IPS-20b (cell line): Measurements from ENCODE around the gene BANP.
"Not testable (repeated sequence)": the region's sequence is repeated elsewhere in the genome, so short reads cannot be mapped to it uniquely, and the experiment has no call there.

Experiments
- H3K27ac ChIP-seq: one replicate; pipeline ENCODE4 v1.5.1; 2013; ENCODE audit warnings: low read length
- H3K27me3 ChIP-seq: 2 replicates; pipeline ENCODE4 v1.6.1; 2013; ENCODE audit warnings: mild to moderate bottlenecking, low read length, inconsistent platforms; ENCODE audit not compliant: insufficient read depth
- H3K36me3 ChIP-seq: 2 replicates; pipeline ENCODE4 v1.6.1; 2013; ENCODE audit warnings: low read depth, mild to moderate bottlenecking, inconsistent platforms, low read length, moderate library complexity; ENCODE audit not compliant: insufficient read depth
- H3K4me1 ChIP-seq: 2 replicates; pipeline ENCODE4 v1.6.1; 2013; ENCODE audit warnings: mild to moderate bottlenecking, control low read depth, inconsistent platforms, low read length, moderate library complexity; ENCODE audit not compliant: insufficient read depth
- H3K4me3 ChIP-seq: 2 replicates; pipeline ENCODE4 v1.5.1; 2013; ENCODE audit warnings: mild to moderate bottlenecking, low read length, inconsistent platforms
- H3K9ac ChIP-seq: 2 replicates; pipeline ENCODE4 v1.6.1; 2013; ENCODE audit warnings: low read depth, mild to moderate bottlenecking, inconsistent platforms, low read length, moderate library complexity
- H3K9me3 ChIP-seq: 2 replicates; pipeline ENCODE4 v1.6.1; 2013; ENCODE audit warnings: mild to moderate bottlenecking, low read depth, low read length, inconsistent platforms; ENCODE audit not compliant: insufficient read depth

BANP gene

DNA sequence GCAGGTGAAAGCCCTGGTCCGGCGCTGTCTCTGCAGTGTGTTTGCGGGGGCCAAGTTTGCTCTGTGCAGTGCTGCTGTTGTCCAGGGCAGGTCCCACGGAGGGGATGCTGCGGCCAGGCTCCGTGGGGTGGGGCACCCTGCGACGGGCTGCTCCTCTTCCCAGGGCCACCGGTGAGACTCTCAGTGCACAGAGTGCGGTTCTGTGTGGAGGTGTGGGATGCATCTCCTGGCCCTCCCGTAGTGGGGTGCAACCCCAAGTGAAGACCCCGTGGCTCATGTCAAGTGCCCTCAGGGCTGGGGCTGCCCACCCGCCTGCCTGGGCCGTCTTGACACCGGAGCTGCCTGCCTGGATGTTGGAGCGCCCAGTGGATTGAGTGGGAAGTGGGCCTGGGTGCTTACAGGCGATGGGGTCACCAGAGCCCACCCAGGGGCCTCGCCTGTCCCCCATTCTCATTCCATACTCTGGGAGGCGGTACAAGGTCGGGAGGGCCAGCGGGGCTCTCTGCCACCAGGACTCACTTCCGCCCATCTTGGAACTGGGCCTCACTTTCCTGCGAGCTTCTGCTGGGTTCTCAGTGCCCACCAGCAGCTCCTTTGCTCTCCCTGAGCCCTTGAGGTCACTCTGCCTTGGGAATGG lies 119.9 kb downstream of the BANP start:
- Histone ChIP-seq H3K27me3 (no peaks in the 10 kb centered on the region), H3K4me3 (no peak overlapping the region), H3K4me1 (no peaks in the 10 kb centered on the region), H3K9me3 (no peaks in the 10 kb centered on the region), H3K27ac (no peak overlapping the region), H3K9ac (no peak overlapping the region), H3K36me3 (peaks cover 6% of the 10 kb centered on the region; the same call in 1 of the 2 replicates)

GRCh38 chr16:88071908-88072307 lies 120.7 kb downstream of the BANP start:
- Histone ChIP-seq H3K9ac (no peak overlapping the region), H3K36me3 (peaks cover 6% of the 10 kb centered on the region; the same call in 1 of the 2 replicates), H3K27ac (no peak overlapping the region), H3K9me3 (no peaks in the 10 kb centered on the region), H3K27me3 (no peaks in the 10 kb centered on the region), H3K4me1 (no peaks in the 10 kb centered on the region), H3K4me3 (no peak overlapping the region)

DNA sequence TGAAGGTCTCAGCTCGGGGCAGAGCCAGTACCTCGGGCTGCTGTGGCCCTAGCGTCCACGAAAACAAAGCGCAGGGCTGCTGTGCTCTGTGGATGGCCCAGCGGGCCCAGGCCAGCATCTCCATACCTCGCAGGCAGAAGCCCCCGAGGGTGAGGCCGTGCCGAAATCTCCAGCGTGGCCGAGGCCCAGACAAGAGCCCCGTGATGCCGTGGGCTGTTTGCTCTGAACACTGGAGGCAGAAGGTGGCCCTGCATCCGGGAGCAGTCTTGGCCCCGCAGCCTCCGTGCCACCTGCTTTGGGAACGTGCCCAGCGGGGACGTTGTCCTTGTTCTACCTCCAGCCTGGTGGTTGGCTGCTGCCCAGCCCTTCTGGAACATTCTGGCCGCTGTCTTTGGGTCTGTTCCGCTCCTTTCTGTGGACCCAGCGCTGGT lies 121.4 kb downstream of the BANP start:
- Histone ChIP-seq H3K4me1 (no peaks in the 10 kb centered on the region), H3K9ac (no peak overlapping the region), H3K9me3 (no peaks in the 10 kb centered on the region), H3K27me3 (no peaks in the 10 kb centered on the region), H3K4me3 (no peak overlapping the region), H3K27ac (no peak overlapping the region), H3K36me3 (peaks cover 6% of the 10 kb centered on the region; the same call in 1 of the 2 replicates)

DNA sequence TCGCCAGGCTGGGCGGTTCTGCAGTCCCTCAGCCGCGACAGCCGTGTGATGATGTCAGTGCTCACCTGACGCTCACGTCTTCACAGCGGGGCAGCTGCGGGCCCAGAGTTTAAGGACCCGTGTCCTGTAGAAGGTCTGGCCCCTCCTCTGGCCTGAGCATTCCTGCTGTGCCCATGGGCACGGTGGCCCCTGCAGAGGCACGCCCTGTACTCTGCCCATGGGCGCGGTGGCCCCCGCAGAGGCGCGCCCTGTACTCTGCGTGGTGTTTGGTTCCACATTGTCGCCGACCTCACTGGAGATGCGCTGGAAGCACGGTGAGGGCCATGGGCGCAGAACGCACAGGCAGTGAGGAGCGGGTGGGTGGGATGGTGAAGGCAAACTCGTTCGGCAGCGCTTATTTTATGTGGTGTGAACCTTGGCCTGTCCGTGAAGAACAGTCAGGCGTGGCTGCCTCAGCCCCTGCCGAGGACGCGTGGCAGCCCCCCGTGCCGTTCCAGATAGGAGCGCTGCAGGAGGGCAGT lies 122.0 kb downstream of the BANP start:
- H3K4me3 ChIP-seq = no peak overlapping the region
- H3K27me3 ChIP-seq = no peaks in the 10 kb centered on the region
- no peaks in the 10 kb centered on the region for H3K9me3 ChIP-seq
- no peak overlapping the region for H3K9ac ChIP-seq
- H3K4me1 ChIP-seq = no peaks in the 10 kb centered on the region
- H3K36me3 ChIP-seq = peaks cover 6% of the 10 kb centered on the region; the same call in 1 of the 2 replicates
- no peak overlapping the region for H3K27ac ChIP-seq

DNA sequence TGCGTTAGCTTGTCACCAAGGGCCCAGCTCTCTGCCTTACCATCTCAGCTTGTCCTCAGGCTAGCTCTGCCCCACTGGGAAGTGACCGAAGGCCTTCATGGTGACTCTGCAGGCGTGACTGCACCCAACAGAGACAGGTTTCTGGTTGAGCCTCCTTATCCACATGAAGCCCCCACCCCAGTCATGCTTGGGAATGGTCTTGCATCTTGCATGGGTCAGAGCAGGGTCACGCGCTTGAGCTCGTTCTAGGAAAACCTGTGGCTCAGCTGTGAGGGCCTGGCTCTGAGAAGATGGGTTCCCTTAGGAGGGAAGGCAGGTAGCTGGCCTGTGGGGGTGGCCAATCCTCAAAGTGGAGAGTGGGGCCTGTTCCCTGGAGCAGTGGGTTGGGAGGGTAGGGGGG lies 122.8 kb downstream of the BANP start:
- peaks cover 6% of the 10 kb centered on the region; the same call in 1 of the 2 replicates for H3K36me3 ChIP-seq
- H3K4me1 ChIP-seq = no peaks in the 10 kb centered on the region
- no peaks in the 10 kb centered on the region for H3K27me3 ChIP-seq
- no peak overlapping the region for H3K9ac ChIP-seq
- no peaks in the 10 kb centered on the region for H3K9me3 ChIP-seq
- no peak overlapping the region for H3K27ac ChIP-seq
- no peak overlapping the region for H3K4me3 ChIP-seq

GRCh38 chr16:88076211-88076931 lies 125.1 kb downstream of the BANP start:
- Histone ChIP-seq H3K9ac (no peak overlapping the region), H3K4me3 (no peak overlapping the region), H3K27me3 (no peaks in the 10 kb centered on the region), H3K27ac (no peak overlapping the region), H3K9me3 (no peaks in the 10 kb centered on the region), H3K4me1 (no peaks in the 10 kb centered on the region), H3K36me3 (peaks cover 3% of the 10 kb centered on the region; the same call in 1 of the 2 replicates)

- not testable (repeated sequence) for H3K4me3 ChIP-seq, H3K4me1 ChIP-seq, H3K9ac ChIP-seq, H3K27me3 ChIP-seq, H3K9me3 ChIP-seq, H3K27ac ChIP-seq, H3K36me3 ChIP-seq
Measured at GRCh38 chr16:88076932-88077320, 125.7 kb downstream of the BANP start.

DNA sequence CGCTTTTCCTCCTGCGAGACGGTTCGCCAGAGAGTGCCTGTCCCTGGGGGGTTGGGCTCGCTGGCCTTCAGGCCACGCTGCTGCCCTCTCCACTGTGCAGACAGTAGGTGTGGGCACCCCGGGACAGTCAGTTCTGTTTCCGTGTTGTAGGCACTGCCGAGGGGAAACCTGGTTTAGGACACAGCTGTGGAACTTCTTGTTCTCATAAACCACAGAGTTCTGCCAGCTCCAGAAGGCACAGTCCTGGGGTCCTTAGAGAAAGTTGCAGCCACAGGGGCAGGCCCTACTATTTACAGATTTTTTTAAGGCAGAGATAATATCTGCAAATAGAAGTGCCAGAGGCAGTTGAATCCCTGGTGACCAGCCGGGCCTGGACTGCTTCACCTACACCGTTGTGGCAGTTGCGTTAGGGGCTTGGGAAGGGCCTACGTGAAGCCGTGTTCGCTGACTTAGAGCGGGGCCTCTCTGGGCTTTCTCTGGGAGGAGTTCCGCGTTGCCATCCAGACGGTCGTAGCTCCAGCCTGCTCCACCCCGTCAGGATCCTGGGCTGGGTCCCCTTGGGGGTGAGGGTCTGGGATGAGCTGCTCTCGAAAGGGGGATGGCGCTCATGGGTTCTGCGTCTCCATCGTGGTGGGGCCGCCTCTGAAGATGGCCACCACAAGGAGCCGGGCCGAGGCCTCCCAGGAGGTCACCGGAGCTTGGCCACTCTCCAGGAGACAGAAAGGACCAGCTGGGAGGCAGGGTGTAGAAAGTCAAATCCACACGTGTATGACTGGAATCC lies 126.3 kb downstream of the BANP start:
- Histone ChIP-seq H3K4me1 (no peaks in the 10 kb centered on the region), H3K9me3 (no peaks in the 10 kb centered on the region), H3K36me3 (peaks cover 3% of the 10 kb centered on the region; the same call in 1 of the 2 replicates), H3K27me3 (no peaks in the 10 kb centered on the region), H3K27ac (no peak overlapping the region), H3K4me3 (no peak overlapping the region), H3K9ac (no peak overlapping the region)

- Histone ChIP-seq H3K36me3 (peaks cover 3% of the 10 kb centered on the region; the same call in 1 of the 2 replicates), H3K4me1 (no peaks in the 10 kb centered on the region)
Measured at GRCh38 chr16:88078111-88078775, 127.0 kb downstream of the BANP start.

GRCh38 chr16:88083582-88083981 lies 132.3 kb downstream of the BANP start:
- Histone ChIP-seq H3K9ac (no peak overlapping the region), H3K4me3 (no peak overlapping the region), H3K27me3 (no peaks in the 10 kb centered on the region), H3K36me3 (peaks cover 3% of the 10 kb centered on the region; the same call in 1 of the 2 replicates), H3K27ac (no peak overlapping the region), H3K9me3 (no peaks in the 10 kb centered on the region), H3K4me1 (no peaks in the 10 kb centered on the region)

More at GRCh38 chr16:88078111-88078775, 127.0 kb downstream of the BANP start:
- no peaks in the 10 kb centered on the region for H3K9me3 ChIP-seq
- H3K9ac ChIP-seq = no peak overlapping the region
- no peak overlapping the region for H3K4me3 ChIP-seq
- no peaks in the 10 kb centered on the region for H3K27me3 ChIP-seq
- H3K27ac ChIP-seq = no peak overlapping the region

DNA sequence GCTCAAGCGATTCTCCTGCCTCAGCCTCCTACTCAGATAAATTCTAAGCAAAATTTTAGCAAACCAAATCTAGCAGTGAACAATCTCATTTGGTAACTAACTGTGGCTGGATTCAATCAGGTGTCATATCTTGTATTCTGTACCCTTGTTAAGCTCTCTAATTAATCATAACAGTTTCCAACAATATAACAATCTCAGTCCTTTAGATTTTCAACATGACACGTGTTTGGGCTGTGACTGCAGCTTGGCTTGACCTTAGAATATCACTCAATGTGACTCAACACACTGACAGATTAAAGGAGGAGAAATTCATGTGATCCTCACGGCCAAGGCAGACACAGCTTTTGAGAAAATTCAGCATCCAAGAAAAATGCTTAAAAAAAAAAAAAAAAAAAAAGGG lies 133.6 kb downstream of the BANP start:
- no peaks in the 10 kb centered on the region for H3K9me3 ChIP-seq
- H3K9ac ChIP-seq = no peak overlapping the region
- H3K36me3 ChIP-seq = peaks cover 3% of the 10 kb centered on the region; the same call in 1 of the 2 replicates
- no peaks in the 10 kb centered on the region for H3K4me1 ChIP-seq
- no peak overlapping the region for H3K27ac ChIP-seq
- H3K4me3 ChIP-seq = no peak overlapping the region
- no peaks in the 10 kb centered on the region for H3K27me3 ChIP-seq
